ENCODE measurements around the gene SLC2A9.

Gene SLC2A9

DNA sequence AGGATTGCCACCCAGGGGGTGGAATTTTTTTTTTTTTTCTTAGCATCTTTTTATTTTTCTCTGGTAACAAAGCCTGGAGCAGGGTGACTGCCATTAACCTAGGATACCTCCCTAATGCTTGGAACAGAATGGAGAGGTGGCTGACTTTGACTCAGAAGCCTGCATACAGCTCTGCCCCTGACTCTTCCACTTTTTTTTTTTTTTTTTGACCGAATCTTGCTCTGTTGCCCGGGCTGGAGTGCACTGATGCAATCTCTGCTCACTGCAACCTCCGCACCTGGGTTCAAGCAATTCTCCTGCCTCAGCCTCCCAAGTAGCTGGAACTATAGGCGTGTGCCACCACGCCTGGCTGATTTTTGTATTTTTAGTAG is 341 bp upstream of the SLC2A9 start:
- DNase-seq (ENCODE audit: low read depth in 2 of 3, low spot score in 1 of 3), result no peak

DNA sequence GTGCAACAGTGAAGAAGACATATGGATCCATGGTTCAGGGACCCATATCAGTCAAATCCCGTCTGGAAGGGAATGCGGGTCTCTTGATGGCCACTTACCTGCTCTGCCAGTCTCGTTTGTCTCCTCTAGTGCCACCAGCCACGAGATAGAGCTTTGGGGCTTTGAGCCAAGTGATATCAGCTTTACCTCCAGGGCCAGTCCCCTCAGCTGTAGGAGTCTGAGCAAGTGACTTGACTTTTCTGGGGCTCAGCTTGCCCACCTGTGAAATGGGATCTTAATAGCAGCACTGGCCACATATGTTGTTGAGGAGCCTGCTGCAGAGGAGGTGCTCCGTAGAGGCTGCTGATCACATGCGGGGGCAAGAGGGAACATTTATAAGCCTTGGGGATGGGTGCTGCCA is 1.2 kb downstream of the SLC2A9 start:
- no peak for DNase-seq (ENCODE audit: low read depth in 2 of 3, low spot score in 1 of 3)

DNA sequence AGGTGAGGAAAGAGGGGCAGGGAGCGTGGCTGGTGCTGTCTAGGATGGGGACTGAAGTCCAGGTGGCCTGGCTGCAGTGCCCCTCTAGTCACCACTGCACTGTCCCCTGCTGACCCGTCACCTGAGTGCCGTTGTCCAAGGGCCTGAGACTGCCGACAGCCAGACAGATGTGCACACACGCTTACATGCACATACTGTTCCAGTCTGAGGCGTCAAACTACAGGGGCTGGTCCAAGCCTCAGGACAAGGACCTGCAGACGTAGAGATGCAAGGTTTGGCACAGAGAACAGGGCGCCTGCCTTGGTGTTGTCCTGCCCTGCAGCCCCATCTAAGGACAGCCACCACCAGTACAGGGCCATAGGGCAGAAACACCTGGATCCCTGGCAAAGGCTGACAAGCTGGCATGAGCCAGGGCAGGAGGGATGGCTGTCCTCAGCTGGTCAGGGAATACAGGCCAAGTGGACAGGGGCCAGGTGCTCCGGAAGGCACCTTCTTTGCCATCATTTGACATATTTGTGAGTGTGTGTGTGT is 1.7 kb downstream of the SLC2A9 start:
- no peak for DNase-seq (ENCODE audit: low read depth in 2 of 3, low spot score in 1 of 3)

DNA sequence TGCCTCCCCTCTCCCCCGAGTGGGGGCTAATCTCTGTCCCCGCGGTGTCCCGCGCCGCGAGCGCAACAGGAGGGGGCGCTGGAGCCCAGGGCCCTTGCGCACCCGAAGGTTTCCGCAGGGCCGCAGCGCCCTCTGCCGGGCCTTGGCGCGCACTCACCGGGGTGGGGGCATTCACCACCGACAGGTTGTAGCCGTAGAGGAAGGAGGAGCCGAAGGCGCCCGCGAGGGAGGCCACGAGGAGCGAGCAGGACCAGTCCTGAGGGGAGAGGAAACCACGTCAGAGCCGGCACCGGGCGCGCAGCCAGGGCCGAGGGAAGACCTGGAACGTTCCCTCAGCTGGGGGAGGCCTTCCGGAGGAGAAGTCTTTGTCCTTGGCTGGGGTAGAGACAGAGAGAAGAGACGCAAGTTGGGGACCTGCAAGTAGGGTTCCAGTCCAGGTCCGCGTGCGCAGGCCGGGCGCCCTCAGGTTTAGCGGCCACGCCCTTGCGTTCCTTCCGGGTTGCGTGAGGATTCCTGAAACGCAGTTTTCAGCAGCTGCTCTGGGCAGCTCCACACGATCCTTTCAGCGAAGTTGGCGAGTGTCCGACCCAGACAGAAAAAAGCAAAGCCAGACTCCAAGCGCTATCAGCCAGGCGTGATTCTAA is 2.4 kb downstream of the SLC2A9 start:
- peak; percentile 88 to 92 (median 90) for DNase-seq (ENCODE audit: low read depth in 2 of 3, low spot score in 1 of 3)

DNA sequence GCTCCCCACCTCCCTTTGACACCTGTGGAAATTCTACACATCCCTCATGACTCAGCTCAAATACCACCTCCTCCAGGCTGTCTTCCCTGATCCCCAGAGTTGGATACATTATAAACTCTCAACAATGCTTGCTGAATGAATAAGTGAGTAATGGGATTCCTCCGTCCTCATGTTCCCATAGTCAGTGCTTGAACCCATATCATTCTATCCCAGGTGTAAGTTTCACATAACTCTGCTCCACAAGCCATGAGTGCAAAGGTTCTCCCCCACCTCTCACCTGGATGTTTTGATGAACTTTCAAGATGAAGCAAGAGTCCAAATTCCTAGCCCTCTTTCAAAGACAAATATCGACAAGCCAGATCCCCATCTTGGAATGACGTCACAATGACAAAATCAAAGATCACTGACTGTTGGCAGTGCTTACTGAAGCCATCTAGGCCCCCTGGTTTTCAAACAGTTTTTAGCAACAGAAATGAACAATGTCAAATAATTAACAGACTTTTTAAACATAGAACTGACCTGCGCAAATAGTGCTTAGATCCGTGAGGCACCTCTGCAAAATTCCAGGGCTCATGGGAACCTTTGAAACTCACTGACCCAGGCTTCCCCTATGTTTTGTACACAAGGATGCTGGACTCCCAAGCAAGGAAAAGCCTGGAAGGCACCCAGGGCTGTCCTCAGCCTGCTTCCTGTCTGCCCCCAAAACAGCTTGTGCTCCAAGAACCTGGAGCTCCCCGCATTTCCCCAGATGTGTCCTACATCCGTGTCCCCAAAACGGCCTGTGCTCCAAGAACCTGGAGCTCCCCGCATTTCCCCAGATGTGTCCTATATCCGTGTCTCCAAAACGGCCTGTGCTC is 4.0 kb downstream of the SLC2A9 start:
- no peak for DNase-seq (ENCODE audit: low read depth in 2 of 3, low spot score in 1 of 3)

DNA sequence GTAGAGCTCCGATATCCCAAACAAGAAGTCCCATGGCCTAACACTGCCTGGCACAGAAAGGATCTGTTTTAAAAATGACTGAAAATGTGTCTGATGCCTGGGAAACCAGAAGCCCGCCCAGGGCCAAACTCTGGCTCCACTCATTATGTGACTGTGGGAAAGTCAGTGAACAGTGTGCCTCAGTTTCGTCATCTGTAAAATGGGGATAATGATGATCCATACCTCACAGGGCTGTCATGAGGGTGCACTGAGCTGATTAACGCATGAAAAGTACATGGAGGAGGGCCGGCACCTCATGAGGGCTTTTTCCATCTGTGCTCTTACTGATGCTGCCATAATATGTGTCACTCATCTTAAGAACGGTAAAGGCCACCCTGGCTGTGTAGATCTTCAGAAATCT is 5.1 kb downstream of the SLC2A9 start:
- no peak for DNase-seq (ENCODE audit: low read depth in 2 of 3, low spot score in 1 of 3)

DNA sequence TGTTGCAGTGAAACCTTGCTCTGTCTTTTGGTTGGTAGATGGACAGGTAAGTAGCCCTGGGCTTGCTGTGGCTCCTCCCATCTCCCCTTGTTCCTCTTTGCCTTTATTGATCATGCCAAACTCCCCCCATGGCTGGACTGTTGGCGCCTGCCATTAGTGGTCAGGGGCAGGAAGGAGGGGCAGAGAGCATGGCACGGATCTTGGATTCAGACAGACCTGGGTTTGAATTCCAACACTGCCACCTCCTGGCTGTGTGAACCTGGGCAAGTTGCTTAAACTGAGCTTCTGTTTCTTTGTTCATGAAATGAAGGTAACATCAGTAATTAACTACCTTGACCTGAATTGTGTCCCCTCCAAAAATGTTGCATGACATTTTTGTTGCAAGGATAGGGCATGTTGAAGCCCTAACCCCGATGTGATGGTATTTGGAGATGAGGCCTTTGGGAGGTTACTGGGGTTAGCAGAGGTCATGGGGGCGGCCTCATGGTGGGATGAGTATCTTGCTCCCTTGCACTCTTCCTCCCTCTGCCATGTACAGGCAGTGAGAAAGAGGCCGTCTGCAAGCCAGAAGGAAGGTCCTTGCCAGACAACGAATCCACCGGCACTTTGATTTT is 6.0 kb downstream of the SLC2A9 start:
- DNase-seq (ENCODE audit: low read depth in 2 of 3, low spot score in 1 of 3), result no peak

DNA sequence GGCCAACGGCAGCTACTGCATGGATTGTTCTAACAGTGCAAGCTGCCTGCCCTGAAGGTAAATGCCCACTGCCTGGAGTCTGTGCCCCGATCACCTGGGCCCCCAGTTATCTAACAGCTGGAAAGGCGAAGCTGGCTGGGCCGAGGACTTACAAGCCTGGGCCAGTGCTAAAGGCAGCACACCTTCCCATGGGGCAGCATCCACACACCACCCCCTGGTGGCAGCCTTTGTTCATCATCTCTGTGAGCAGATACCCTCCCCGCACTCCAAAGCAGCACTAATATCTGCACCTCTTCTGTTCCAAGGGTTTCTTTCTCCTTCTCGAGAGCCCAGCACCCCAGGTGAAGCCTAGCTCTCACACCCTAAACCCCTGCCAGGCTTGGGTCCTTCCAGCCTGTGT is 7.6 kb downstream of the SLC2A9 start:
- peak in 2 of 3 donors; percentile 23 to 27 for DNase-seq (ENCODE audit: low read depth in 2 of 3, low spot score in 1 of 3)

DNA sequence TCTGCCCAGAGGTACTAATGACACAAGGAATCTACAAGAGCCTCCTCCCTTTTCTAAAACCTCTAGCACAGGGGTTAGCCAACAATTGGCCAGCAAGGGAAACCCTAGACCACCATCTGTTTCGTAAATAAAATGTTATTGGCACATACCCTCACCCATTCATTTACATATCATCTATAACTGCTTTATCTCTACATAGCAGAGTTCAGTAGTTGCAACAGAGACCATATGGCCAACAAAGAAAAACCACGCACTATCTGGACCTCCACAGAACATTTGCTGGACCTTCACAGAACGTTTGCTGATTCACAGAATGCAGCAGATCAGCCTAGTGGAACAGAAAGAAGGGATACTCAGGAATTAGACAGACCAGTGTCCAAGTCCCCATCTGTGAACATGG is 9.4 kb downstream of the SLC2A9 start:
- no peak for DNase-seq (ENCODE audit: low read depth in 2 of 3, low spot score in 1 of 3)

DNA sequence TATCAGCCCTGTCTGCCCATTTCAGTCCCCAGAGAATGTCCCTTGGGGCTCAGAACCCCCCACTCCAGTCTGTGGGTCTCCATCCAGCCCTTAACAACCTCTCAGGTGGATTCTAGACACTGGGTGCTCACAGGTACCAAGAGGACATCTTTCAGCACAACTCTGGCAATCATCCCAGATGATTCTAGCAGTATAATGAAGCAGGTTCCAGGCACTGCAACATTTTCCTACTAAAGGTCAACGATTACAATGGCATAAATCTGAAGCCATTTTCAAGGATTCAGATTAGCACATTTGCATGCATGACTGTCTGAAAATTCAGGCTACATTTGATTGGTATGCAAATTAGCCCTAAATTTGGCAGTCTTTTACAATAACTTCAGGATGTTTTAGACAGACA is 10.0 kb downstream of the SLC2A9 start:
- DNase-seq (ENCODE audit: low read depth in 2 of 3, low spot score in 1 of 3), result no peak

DNA sequence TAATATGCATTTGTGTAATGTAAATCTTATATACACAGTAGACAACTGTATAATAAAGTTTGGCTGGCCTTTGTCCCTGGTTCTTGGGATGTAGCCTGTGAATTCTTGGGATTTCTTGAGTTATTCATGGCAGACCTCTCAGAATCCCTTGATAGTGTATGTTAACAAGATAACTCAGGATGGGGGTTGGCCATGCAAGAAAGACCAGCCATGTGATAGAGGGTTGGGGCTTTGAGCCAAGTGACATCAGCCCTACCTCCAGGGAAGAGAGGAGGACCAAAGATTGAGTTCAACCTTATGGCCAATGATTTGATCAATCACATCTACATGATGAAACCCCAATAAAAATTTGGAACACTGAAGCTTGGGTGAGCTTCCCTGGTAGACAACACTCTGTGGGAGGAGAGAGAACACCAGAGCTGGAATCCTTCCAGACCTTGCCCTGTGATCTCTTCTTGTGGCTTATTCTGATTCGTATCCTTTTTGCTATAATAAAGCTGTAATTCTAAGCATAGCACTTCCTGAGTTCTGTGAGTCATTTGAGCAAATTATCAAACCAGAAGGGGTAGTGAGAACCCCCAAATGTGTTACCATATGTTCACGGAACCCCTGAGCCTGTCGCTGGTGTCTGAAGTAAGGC is 11.3 kb downstream of the SLC2A9 start:
- no peak for DNase-seq (ENCODE audit: low read depth in 2 of 3, low spot score in 1 of 3)

DNA sequence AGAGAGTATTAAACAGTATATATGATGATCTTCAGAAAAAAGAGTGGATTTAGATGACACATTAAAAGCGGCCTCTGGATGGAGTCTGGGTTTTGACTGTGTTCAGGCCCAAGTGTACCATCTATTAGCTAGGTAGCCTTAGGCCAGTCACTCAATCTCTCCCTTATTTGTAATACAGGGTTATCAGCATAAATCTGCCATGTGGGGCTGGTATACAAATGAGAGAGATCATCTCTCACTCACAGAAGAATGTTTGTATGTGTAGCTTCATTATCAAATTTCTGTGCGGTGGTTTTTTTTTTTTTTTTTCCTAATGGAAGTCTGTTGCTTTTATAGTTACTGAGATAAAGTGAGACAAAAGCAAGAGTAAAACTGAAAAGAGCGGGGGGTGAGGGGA is 12.7 kb downstream of the SLC2A9 start:
- no peak for DNase-seq (ENCODE audit: low read depth in 2 of 3, low spot score in 1 of 3)

DNA sequence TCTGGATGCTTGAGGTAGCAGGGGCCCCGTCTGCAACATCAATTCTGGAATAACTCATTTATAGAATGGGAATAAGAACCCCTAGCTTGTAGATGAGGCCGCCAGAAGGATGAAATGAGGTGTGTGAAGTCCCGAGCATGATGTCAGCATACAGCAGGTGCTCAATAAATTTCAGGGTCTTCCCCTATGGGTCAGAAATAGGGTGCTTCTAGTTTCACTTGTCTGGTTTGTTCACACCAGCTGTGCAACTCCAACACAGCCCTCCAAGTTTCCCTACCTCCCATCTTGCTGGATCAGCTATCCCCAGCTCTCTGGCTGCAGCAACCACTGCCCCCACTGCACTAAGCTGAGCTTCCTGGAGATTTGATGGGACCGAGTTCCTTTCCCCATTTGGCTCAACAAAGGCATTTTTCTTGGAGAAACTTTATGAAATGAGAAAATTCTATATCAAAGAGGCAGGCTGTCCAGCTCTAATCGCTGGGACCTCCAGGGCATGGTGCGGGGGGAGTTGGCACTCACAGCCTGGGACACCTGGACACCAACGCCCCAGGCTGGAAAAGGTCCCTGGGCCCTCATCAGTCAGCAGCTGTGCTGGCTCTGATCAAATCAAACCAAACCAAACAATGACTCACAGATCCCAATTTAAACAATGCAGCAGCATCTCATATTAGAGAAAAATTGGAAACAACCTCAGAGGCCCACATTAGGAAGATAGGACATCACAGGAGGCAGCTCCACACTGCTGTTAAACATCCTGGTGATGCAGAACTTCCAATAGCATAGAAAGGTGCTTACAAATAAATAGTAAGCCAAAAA is 13.3 kb downstream of the SLC2A9 start:
- no peak for DNase-seq (ENCODE audit: low read depth in 2 of 3, low spot score in 1 of 3)

DNA sequence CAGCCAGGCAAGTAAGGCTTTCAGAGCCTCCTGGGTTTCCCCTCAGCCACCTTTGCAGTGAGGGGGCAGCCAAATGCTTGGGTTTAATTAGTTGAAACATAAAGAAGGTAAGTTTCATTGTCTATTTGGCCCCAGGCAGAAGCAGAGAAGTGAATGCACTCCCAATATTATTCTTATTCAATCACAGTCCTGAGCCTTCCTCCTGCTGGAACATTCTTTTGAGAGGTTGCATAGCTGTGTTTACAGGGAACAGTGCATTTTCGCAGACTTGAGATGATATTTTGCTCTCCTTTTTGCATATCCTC is 13.9 kb downstream of the SLC2A9 start:
- no peak for DNase-seq (ENCODE audit: low read depth in 2 of 3, low spot score in 1 of 3)

DNA sequence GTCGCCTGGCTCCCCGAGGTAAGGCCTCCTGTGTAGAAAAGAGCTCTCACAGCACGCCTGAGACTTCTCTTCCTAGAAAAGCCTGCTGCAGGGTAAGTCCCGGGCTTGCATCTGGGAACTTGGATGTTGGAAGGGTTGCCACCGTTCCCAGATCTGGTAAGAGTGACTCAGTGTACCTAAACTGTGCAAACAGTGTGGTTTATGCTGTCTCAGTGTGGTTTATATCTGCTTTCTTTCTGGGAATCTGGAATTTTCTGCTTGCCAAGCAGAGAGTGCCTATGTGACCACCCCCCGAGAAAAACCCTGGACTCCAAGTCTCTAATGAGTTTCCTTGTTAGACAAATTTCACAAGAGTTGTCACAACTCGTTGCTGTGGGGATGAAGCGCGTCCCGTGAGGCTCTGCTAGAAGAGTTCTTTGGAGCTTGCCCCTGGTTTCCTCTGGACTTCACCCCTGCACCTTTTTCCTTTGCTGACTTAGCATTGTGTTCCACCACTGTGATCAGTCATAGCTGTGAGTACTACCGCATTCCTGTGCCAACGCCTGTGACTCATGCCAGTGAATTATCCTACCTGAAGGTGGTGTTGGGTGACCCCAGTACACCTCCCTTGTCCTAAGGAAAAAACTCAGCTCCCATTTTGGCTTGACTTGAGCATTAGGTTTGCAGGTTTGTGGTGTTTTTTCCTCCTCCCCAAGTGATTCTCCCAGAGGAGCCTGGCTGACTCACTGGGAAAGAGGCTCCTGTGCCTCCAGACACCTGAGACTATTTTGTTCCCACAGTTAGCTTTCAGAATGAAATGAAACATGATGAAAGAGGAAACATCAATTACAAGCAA is 14.5 kb downstream of the SLC2A9 start:
- DNase-seq (ENCODE audit: low read depth in 2 of 3, low spot score in 1 of 3), result no peak

DNA sequence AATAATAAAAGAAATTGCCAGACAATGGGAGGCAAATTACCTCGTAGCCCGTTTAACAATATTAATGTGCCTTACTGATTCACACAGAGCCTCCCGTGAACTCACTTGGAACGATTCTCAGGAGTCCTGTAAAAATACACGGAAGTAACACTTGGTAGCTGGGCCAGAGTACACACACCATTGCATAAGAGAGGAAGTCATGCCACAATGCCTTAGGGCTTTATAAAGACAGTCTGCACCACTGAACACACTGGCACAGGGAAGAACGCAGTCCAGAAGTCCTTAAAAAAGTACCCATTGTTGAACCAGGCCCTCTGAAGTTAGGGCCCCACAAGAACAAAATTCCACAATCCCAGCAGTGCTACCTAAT is 15.1 kb downstream of the SLC2A9 start:
- no peak for DNase-seq (ENCODE audit: low read depth in 2 of 3, low spot score in 1 of 3)

DNA sequence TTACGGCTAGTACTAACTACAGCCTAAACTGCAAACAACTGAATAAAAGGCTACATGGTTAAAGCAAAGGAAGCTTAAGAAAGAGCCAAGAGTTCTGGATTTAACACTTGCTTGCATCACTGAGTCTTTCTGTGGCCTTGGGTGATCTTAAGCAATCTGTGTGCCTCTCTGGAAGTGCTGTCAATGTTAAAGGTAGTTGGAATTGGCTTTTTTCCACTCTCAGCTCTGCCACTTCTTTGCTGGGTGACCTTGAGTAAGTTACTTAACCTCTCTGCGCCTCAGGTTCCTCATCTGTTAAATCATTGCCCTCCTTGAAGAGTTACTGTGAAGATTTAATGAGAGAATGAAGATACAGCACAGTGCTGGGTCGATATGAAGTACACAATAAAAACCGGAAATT is 15.7 kb downstream of the SLC2A9 start:
- DNase-seq (ENCODE audit: low read depth in 2 of 3, low spot score in 1 of 3), result no peak

DNA sequence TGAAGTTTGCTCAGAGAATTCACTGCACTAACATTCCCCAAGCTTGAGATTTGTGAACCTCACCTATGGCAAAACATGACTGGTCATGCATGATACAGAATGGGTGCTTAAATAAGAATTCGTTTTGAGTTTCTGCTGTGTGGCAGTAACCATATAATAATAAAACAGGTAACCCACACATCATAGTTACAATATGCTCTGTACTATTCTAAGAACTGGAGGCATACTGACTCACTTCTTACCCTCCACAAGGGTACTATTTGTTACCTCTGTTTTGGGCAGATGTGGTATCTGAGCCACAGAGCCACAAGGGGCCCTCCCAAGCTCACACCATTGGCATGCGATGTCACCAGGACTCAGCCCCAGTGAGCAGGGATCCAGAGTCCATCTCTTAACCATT is 17.6 kb downstream of the SLC2A9 start:
- DNase-seq (ENCODE audit: low read depth in 2 of 3, low spot score in 1 of 3), result no peak

DNA sequence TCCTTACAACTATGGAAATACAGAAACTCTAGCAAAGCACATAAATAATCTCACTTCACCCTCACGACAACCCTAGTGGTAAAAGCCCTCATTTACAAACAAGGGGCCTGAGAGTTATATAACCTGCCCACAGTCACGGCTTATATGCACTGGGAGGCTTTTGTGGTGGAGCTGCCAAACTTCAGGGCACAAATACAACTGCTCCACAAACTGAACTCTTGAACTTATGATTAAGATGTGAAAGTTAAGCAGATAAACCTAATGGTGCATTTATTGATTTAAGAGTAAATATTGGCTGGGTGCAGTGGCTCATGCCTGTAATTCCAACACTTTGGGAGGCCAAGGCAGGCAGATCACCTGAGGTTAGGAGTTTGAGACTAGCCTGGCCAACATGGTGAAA is 19.0 kb downstream of the SLC2A9 start:
- DNase-seq (ENCODE audit: low read depth in 2 of 3, low spot score in 1 of 3), result no peak

DNA sequence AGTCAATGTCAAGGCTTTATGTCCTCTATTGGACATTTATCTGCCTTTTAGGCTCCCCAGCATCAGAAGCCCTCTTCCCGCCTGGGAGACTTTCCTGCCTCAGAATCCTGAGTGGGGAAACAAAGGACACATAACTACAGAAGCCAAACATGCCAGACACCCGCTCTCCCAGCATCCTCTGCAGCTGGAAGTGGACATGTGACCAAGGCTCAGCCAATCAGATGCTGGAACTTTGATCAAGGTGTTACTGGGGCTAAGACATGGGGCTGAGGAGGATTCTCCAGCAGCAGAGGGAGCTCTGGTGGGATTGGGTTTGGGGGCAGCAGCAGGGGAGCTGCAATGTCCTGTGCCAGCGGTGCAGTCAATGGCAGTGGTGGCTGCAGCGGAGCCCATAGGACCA is 19.5 kb downstream of the SLC2A9 start:
- DNase-seq (ENCODE audit: low read depth in 2 of 3, low spot score in 1 of 3), result no peak

Measured in stimulated activated CD4-positive, alpha-beta T cell treated with anti-CD3 and anti-CD28 coated beads, Interleukin-12 subunit alpha, Interleukin-12 subunit beta, amount 100 ng/mL, for 48 hours (primary cell).